DND-41 (cell line): ENCODE results near the gene DNAJC28.
A peak's percentile ranks its signal among the peaks of the same experiment; 100 is the strongest.

Experiments
- ATAC-seq: fragments of 200-7000 bp; cut with Tn5 transposase; 3 replicates; pipeline ENCODE4 v1.9.1; 2021; ENCODE audit warnings: low read depth; ENCODE audit not compliant: insufficient read depth
- DNase-seq: peaks from one replicate; pipeline ENCODE4 v3.0.0-alpha.2; 2020
- H2AFZ ChIP-seq: 2 replicates; pipeline ENCODE4 v1.6.0; 2012; ENCODE audit warnings: low read depth, low read length
- H3K27ac ChIP-seq: 2 replicates; pipeline ENCODE4 v1.5.1; 2012; ENCODE audit warnings: low read length, inconsistent platforms
- H3K27me3 ChIP-seq: fragments of 200-600 bp; sonication (generic); 2 replicates; pipeline ENCODE4 v1.6.0; 2012; ENCODE audit warnings: low read length, mild to moderate bottlenecking, inconsistent platforms; ENCODE audit not compliant: insufficient read depth, poor library complexity
- H3K36me3 ChIP-seq: 2 replicates; pipeline ENCODE4 v1.5.1; 2012; ENCODE audit warnings: low read length, inconsistent platforms; ENCODE audit not compliant: insufficient read depth
- H3K4me1 ChIP-seq: 2 replicates; pipeline ENCODE4 v1.5.1; 2012; ENCODE audit warnings: mild to moderate bottlenecking, low read length; ENCODE audit not compliant: insufficient read depth
- H3K4me2 ChIP-seq: 2 replicates; pipeline ENCODE4 v1.6.0; 2012; ENCODE audit warnings: mild to moderate bottlenecking, moderate library complexity, low read length, inconsistent platforms; ENCODE audit not compliant: insufficient read depth
- H3K4me3 ChIP-seq, 2 experiments: fragments of 200-600 bp in 1 of 2; shearing (Covaris generic) in 1 of 2; 2 replicates each; pipeline ENCODE4 v1.5.1; 2012 to 2016; ENCODE audit warnings: inconsistent platforms in 2 of 2, low read length in 2 of 2, mild to moderate bottlenecking in 2 of 2, low read depth in 1 of 2, moderate library complexity in 1 of 2
- H3K79me2 ChIP-seq: 2 replicates; pipeline ENCODE4 v1.6.0; 2012; ENCODE audit warnings: low read length, inconsistent platforms; ENCODE audit not compliant: insufficient read depth
- H3K9ac ChIP-seq: 2 replicates; pipeline ENCODE4 v1.6.0; 2012; ENCODE audit warnings: low read depth, mild to moderate bottlenecking, inconsistent platforms, low read length, moderate library complexity
- H3K9me3 ChIP-seq: 2 replicates; pipeline ENCODE4 v1.5.1; 2012; ENCODE audit warnings: low read length, moderate library complexity, mild to moderate bottlenecking, inconsistent platforms; ENCODE audit not compliant: insufficient read depth, severe bottlenecking
- H4K20me1 ChIP-seq: 2 replicates; pipeline ENCODE4 v1.6.0; 2012; ENCODE audit warnings: low read length; ENCODE audit not compliant: insufficient read depth
- EZH2 ChIP-seq: IDR thresholded peaks from 3 replicates; pipeline ENCODE4 v1.6.1; 2012; ENCODE audit warnings: borderline replicate concordance, low read depth, mild to moderate bottlenecking, moderate library complexity, low read length, inconsistent platforms; ENCODE audit not compliant: severe bottlenecking
- TF ChIP-seq, protein P1 (sequence below): IDR thresholded peaks from 2 replicates; pipeline ENCODE4 v1.5.1; 2012; ENCODE audit warnings: borderline replicate concordance, low read length, moderate library complexity, mild to moderate bottlenecking; ENCODE audit not compliant: poor library complexity, severe bottlenecking; ENCODE audit errors: extremely low read depth

DNAJC28 gene

DNA sequence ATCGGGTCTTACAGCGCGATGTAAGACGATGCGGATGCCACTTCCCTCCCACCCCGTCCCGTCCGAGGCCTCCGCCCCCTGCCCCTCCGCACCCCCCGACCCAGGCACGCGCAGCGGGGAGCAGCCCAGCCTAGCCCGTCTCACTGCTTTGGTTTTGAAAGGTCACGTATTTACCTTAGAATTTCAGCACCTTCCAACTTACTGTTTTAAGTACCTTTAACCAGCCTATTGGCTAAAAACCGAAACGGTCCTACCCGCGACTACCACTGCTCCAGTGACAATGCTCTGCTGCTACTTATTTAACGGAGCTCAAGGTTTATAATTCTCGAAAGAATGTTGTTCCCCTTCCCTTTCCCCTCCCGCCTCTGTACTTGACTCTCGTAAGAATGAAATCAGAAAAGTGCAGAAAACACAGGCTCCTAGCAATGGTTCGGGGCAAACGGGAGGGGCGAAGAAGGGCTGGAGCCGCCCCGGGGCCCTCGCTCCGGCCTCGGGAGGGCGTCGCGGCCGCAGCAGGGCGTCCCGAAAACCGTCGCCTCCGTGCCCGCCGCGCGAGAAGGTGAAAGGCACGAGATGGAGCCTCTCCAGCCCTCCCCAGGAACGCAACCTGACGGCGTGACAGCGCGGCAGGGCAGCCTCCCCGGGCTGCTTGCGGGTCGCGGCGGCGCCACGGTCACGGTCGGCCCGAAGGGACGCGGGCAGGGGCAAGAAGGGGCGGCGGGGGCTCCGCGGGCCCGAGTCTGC lies 12.4 kb downstream of the DNAJC28 start:
- Histone ChIP-seq H3K9ac (peak overlapping the region; percentile 85), H4K20me1 (peaks cover 4% of the 10 kb centered on the region; the same call in 1 of the 2 replicates), H3K79me2 (peaks cover 19% of the 10 kb centered on the region), H3K27me3 (no peaks in the 10 kb centered on the region), H3K9me3 (no peaks in the 10 kb centered on the region), H3K36me3 (no peaks in the 10 kb centered on the region), H3K4me2 (peak overlapping the region; percentile 90), H3K4me1 (peaks cover 18% of the 10 kb centered on the region), H2AFZ (peak overlapping the region; percentile 91), H3K4me3 (peak overlapping the region; percentile 77 to 78), H3K27ac (peak overlapping the region; percentile 63)
- peak; percentile 52 for DNase-seq
- peak; percentile 13 for ATAC-seq
- TF ChIP-seq EZH2: no peak
- TF ChIP-seq, protein P1, sequence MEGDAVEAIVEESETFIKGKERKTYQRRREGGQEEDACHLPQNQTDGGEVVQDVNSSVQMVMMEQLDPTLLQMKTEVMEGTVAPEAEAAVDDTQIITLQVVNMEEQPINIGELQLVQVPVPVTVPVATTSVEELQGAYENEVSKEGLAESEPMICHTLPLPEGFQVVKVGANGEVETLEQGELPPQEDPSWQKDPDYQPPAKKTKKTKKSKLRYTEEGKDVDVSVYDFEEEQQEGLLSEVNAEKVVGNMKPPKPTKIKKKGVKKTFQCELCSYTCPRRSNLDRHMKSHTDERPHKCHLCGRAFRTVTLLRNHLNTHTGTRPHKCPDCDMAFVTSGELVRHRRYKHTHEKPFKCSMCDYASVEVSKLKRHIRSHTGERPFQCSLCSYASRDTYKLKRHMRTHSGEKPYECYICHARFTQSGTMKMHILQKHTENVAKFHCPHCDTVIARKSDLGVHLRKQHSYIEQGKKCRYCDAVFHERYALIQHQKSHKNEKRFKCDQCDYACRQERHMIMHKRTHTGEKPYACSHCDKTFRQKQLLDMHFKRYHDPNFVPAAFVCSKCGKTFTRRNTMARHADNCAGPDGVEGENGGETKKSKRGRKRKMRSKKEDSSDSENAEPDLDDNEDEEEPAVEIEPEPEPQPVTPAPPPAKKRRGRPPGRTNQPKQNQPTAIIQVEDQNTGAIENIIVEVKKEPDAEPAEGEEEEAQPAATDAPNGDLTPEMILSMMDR: peak; percentile 20

DNA sequence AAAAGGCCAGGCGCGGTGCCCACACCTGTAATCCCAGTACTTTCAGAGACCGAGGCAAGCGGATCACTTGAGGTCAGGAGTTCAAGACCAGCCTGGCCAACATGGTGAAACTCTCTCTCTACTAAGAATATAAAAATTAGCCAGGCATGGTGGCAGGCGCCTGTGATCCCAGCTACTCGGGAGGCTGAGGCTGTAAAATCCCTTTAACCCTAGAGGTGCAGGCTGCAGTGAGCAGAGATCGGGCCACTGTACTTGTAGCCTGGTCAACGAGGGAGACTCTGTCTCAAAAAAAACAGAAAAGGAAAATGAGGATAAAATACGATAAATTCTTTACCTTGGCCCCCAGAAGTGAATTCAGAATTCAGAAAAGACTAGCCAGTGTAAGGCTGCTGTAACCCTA lies 13.3 kb downstream of the DNAJC28 start:
- no peak for ATAC-seq
- Histone ChIP-seq H3K27me3 (no peaks in the 10 kb centered on the region), H3K4me3 (peak overlapping the region; percentile 77 to 78; a peak in 3 of 4 replicates), H4K20me1 (peaks cover 4% of the 10 kb centered on the region; the same call in 1 of the 2 replicates), H3K9me3 (peaks cover 3% of the 10 kb centered on the region), H3K9ac (peak overlapping the region; percentile 85), H2AFZ (peak overlapping the region; percentile 91; the same call in 1 of the 2 replicates), H3K36me3 (no peaks in the 10 kb centered on the region), H3K4me2 (peak overlapping the region; percentile 90), H3K27ac (no peak overlapping the region), H3K4me1 (peaks cover 18% of the 10 kb centered on the region), H3K79me2 (peaks cover 24% of the 10 kb centered on the region)
- TF ChIP-seq, protein P1: no peak
- no peak for TF ChIP-seq EZH2
- DNase-seq: no peak

DNA sequence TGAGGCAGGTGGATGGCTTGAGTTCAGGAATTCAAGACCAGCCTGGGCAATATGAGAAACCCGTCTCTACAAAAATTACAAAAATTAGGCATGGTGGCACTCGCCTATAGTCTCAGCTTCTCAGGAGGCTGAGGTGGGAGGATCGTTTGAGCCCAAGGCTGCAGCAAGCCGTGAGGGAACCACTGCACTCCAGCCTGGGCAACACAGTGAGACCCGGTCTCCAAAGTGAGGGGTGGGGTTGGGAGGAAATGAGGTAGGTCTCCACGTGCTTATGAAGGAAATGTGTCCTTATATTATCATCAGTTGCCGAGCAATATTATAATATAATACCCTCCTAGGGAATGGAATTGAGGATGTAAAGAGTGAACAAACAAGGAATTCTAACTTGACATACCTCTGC lies 14.4 kb downstream of the DNAJC28 start:
- Histone ChIP-seq H3K4me1 (peaks cover 18% of the 10 kb centered on the region), H3K9me3 (peaks cover 3% of the 10 kb centered on the region), H3K36me3 (no peaks in the 10 kb centered on the region), H4K20me1 (peaks cover 4% of the 10 kb centered on the region; the same call in 1 of the 2 replicates), H3K27me3 (no peaks in the 10 kb centered on the region), H3K79me2 (peaks cover 27% of the 10 kb centered on the region), H3K9ac (no peak overlapping the region), H3K4me2 (no peak overlapping the region), H2AFZ (no peak overlapping the region), H3K4me3 (no peak overlapping the region), H3K27ac (no peak overlapping the region)
- ATAC-seq (no peak), DNase-seq (no peak)
- no peak for TF ChIP-seq EZH2
- TF ChIP-seq, protein P1: no peak
